ENCODE data around the gene PTCHD1. TPM values are rescaled to one million over a fixed set of nuclear protein-coding genes. Genes with fewer than 3 reads are reported as not detected.

PTCHD1 gene
- total and polyA plus RNA-seq, 2 of the 13 experiments (the other 11 are each of a cell fraction or from before 2014, with no cell fraction given) = not detected

DNA sequence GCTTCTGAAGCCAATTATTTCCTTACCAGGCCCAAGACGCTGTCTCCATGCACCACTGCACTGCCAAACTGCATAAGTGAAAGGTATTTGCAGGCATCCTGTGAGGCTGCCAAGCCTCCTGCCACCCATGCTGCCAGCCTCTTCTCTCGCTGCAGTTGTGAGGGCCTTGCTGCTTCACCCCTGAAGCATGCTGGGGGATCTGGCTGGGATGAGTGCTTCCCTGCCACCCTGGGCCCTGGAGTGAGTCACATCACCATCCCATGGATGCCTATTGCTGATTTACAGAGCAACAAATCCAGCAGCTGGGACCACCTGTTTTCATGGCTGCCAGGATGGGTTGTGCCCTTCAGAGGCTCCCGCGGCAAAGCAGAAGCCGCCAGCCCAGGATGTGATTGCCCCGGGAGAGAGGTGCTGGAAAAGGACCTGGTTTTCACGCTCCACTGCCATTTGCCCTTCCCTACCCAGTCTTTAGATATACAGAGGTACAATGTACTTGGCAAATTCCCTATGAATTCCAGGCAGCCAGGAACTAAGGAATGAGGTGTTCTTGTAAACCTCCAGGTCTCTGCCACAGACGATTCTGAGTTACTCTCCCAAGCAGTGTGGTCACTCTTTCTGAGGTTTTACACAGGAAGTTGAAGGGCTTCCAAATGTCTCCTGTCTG is 41.5 kb upstream of the PTCHD1 start (continued):
- TF ChIP-seq ZNF18 (CRISPR knock-in tag; IDR thresholded peaks at IDR 0.05; ENCODE audit: insufficient replicate concordance) = no peak

GRCh38 chrX:23304881-23305280 is 29.8 kb upstream of the PTCHD1 start:
- Histone ChIP-seq H4K20me1 (ENCODE audit: insufficient read depth, low read length) (no peaks in the 10 kb centered on the region), H3K79me2 (ENCODE audit: insufficient read depth, low read length) (no peaks in the 10 kb centered on the region), H3K27ac (ENCODE audit: extremely low read length, insufficient read depth, low read length) (no peak overlapping the region), H3K4me3 (replicated peaks in 1 of 3; ENCODE audit: insufficient read depth in 1 of 3, low read depth in 2 of 3, low read length in 3 of 3) (no peak overlapping the region), H3K4me2 (ENCODE audit: low read depth, low read length) (no peak overlapping the region), H3K27me3 (ENCODE audit: control insufficient read depth in 1 of 2, insufficient read depth in 2 of 2, low read length in 2 of 2) (no peaks in the 10 kb centered on the region), H3K9me3 (ENCODE audit: low read length) (no peaks in the 10 kb centered on the region), H3K9ac (ENCODE audit: insufficient read depth, low read depth, low read length) (no peak overlapping the region), H2AFZ (ENCODE audit: low read length) (no peak overlapping the region), H3K36me3 (replicated peaks in 1 of 2; ENCODE audit: control insufficient read depth in 1 of 2, insufficient read depth in 2 of 2, low read length in 2 of 2) (no peaks in the 10 kb centered on the region), H3K4me1 (ENCODE audit: insufficient read depth, low read length) (no peaks in the 10 kb centered on the region)
- DNase-seq (ENCODE audit: low spot score) = no peak
- TF ChIP-seq EZH2 (conservative IDR thresholded peaks at IDR 0.05; ENCODE audit: low read depth, low read length) (no peak), SIX4 (CRISPR knock-in tag; IDR thresholded peaks at IDR 0.05) (no peak), ZNF124 (CRISPR knock-in tag; IDR thresholded peaks at IDR 0.05) (no peak), HOXD1 (CRISPR knock-in tag; IDR thresholded peaks at IDR 0.05) (no peak), ZNF547 (CRISPR knock-in tag; IDR thresholded peaks at IDR 0.05) (no peak), AGO1 (IDR thresholded peaks at IDR 0.05; ENCODE audit: low read depth, low read length, poor library complexity, severe bottlenecking) (no peak)
- TF ChIP-seq, protein P1, sequence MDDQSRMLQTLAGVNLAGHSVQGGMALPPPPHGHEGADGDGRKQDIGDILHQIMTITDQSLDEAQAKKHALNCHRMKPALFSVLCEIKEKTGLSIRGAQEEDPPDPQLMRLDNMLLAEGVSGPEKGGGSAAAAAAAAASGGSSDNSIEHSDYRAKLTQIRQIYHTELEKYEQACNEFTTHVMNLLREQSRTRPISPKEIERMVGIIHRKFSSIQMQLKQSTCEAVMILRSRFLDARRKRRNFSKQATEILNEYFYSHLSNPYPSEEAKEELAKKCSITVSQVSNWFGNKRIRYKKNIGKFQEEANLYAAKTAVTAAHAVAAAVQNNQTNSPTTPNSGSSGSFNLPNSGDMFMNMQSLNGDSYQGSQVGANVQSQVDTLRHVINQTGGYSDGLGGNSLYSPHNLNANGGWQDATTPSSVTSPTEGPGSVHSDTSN (CRISPR knock-in tag; IDR thresholded peaks at IDR 0.05; ENCODE audit: borderline replicate concordance) = no peak
- in situ Hi-C loops (cut with HindIII; ENCODE audit: extremely low pct_ligation_motif_present, low pct_unique_long_range_greater_than_20kb) = no loop called here
- intact Hi-C loops (cut with micrococcal nuclease; ENCODE audit: unreplicated experiment) = no loop called here
- no peak for ATAC-seq
- no TSS peak for BruUV-seq (replicated peaks)
- whole genome bisulfite sequencing (ENCODE audit: low lambda C conversion rate) = no CpG with 5 or more reads among the region's 4 CpGs
- POLR2A ChIA-PET = no interaction called here
- FAIRE-seq = no peak
- CTCF ChIA-PET (ENCODE audit: low intra/inter-chr PET ratio, low total read pairs) = no interaction called here
